Hepatocyte (in vitro differentiated cells): ENCODE data around the gene BEND6. TPM values are rescaled to one million over a fixed set of nuclear protein-coding genes. Genes with fewer than 3 reads are reported as not detected.
"Not testable (repeated sequence)": the region's sequence is repeated elsewhere in the genome, so short reads cannot be mapped to it uniquely, and the experiment has no call there.

ENCODE experiments used
- DNase-seq: peaks from one replicate; pipeline ENCODE4 v3.0.0-alpha.2; 2016; ENCODE audit warnings: low spot score
- H2AFZ ChIP-seq: fragments of 200-600 bp; sonication (generic); 2 replicates; pipeline ENCODE4 v1.6.0; 2016; ENCODE audit warnings: antibody characterized with exemption, mild to moderate bottlenecking
- H3K27ac ChIP-seq: fragments of 200-600 bp; sonication (generic); 2 replicates; pipeline ENCODE4 v1.5.1; 2016; ENCODE audit warnings: mild to moderate bottlenecking
- H3K27me3 ChIP-seq: fragments of 200-600 bp; sonication (generic); 2 replicates; pipeline ENCODE4 v1.6.1; 2016
- H3K36me3 ChIP-seq: fragments of 200-600 bp; sonication (generic); replicated peaks from 2 replicates; pipeline ENCODE4 v1.5.1; 2016; ENCODE audit warnings: low read depth; ENCODE audit not compliant: insufficient read depth
- H3K4me1 ChIP-seq: fragments of 200-600 bp; sonication (generic); 2 replicates; pipeline ENCODE4 v1.5.1; 2016; ENCODE audit warnings: mild to moderate bottlenecking, moderate library complexity; ENCODE audit not compliant: insufficient read depth
- H3K4me2 ChIP-seq: fragments of 200-600 bp; sonication (generic); 2 replicates; pipeline ENCODE4 v1.6.0; 2016
- H3K4me3 ChIP-seq: fragments of 200-600 bp; sonication (generic); 2 replicates; pipeline ENCODE4 v1.5.1; 2016; ENCODE audit warnings: mild to moderate bottlenecking
- H3K79me2 ChIP-seq: fragments of 200-600 bp; sonication (generic); 2 replicates; pipeline ENCODE4 v1.6.0; 2017; ENCODE audit warnings: mild to moderate bottlenecking
- H3K9me2 ChIP-seq: fragments of 200-600 bp; sonication (generic); replicated peaks from 2 replicates; pipeline ENCODE4 v1.6.0; 2017; ENCODE audit warnings: mild to moderate bottlenecking; ENCODE audit not compliant: insufficient read depth
- H3K9me3 ChIP-seq: fragments of 200-600 bp; sonication (generic); 2 replicates; pipeline ENCODE4 v1.5.1; 2016; ENCODE audit warnings: low read depth, mild to moderate bottlenecking
- H4K20me1 ChIP-seq: fragments of 200-600 bp; sonication (generic); 2 replicates; pipeline ENCODE4 v1.6.0; 2016; ENCODE audit warnings: mild to moderate bottlenecking; ENCODE audit not compliant: insufficient read depth, poor library complexity, severe bottlenecking
- CTCF ChIP-seq: fragments of 200-600 bp; sonication (generic); IDR thresholded peaks from 2 replicates; pipeline ENCODE4 v1.5.1; 2016; ENCODE audit warnings: antibody characterized with exemption, mild to moderate bottlenecking; ENCODE audit not compliant: poor library complexity
- EZH2 ChIP-seq: fragments of 200-600 bp; sonication (generic); IDR thresholded peaks from 2 replicates; pipeline ENCODE4 v1.6.1; 2016; ENCODE audit warnings: antibody characterized with exemption, mild to moderate bottlenecking, borderline replicate concordance
- EZH2phosphoT487 ChIP-seq: fragments of 200-600 bp; sonication (generic); IDR thresholded peaks from one replicate; pipeline ENCODE4 v1.6.1; 2018; ENCODE audit warnings: antibody characterized with exemption, mild to moderate bottlenecking, low read depth, moderate library complexity; ENCODE audit not compliant: unreplicated experiment, severe bottlenecking
- WGBS: methylation state at CpG from one replicate; pipeline ENCODE4 v1.1.6; 2016; ENCODE audit warnings: low lambda C conversion rate; ENCODE audit errors: missing lambda C conversion rate; 5-methylcytosine and 5-hydroxymethylcytosine counted together
- polyA plus RNA-seq: library from polyadenylated mRNA; unstranded; fragments of >200 nt; fragmentation: Nextera tagmentation; extraction: Ambion mirVana; gene quantifications from 2 replicates; pipeline ENCODE4 v1.2.1, GENCODE V29; 2016
- total RNA-seq: library from RNA; depleted of rRNA; stranded (reverse); fragments of >200 nt; gene quantifications from 2 replicates; pipeline ENCODE4 v1.2.3, GENCODE V29; 2014

Gene BEND6
- total and polyA plus RNA-seq, 2 experiments from 2014 or later, result 1.2 to 2.0 TPM

DNA sequence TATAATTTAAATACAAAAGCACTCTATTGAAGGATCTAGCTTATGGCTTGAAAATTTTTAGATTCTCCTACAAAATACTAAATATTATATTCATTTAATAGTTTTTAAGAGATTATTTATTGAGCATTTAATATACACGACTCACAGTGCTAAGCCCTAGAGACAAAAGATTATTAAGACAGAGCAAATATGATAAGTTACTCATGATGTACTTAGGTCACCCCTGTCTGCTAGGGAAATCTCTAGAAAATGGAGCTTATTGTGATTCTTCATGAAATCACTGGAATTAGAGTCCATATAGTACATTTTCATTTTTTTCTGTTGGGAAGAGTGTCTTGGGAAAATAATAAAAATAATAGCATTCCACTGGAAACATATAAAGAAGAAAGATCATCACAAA, 37.8 kb downstream of the BEND6 start:
- no peak for TF ChIP-seq EZH2
- TF ChIP-seq EZH2phosphoT487, result no peak
- TF ChIP-seq CTCF, result no peak
- Histone ChIP-seq H3K36me3 (no peaks in the 10 kb centered on the region), H3K9me2 (no peaks in the 10 kb centered on the region), H4K20me1 (no peaks in the 10 kb centered on the region), H3K4me1 (no peaks in the 10 kb centered on the region), H3K27ac (no peak overlapping the region), H3K79me2 (no peaks in the 10 kb centered on the region), H3K27me3 (no peaks in the 10 kb centered on the region), H2AFZ (no peak overlapping the region), H3K4me2 (no peak overlapping the region), H3K9me3 (no peaks in the 10 kb centered on the region), H3K4me3 (no peak overlapping the region)
- 81% methylated on average over 1 of the region's 1 CpG for WGBS
- no peak for DNase-seq

DNA sequence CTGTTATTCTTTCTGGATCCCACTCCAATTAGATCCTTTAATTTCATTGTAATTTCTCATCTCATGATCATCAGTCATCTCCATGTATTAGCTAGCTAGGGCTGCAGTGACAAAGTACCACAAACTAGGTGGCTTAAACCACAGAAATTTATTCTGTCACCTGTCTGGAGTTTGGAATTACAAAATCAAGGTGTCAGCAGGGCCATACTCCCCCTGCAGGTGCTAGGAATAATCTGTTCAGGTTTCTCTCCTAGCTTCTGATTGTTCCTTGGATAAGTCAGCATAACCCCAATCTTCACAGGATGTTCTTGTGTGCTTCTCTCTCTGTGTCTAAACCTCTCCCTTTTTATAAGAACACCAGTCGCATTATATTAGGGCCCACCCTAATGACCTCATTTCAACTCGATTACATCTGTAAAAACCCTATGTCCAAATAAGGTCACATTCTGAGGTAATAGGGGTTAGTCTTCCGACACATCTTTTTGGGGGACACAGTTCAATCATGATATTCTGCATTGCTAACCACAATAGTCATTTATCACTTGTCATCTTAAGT, 40.5 kb downstream of the BEND6 start:
- Histone ChIP-seq H3K36me3 (no peaks in the 10 kb centered on the region), H3K4me1 (no peaks in the 10 kb centered on the region), H3K9me3 (no peaks in the 10 kb centered on the region), H2AFZ (no peak overlapping the region), H3K4me3 (no peak overlapping the region), H3K9me2 (no peaks in the 10 kb centered on the region), H3K79me2 (no peaks in the 10 kb centered on the region), H3K27me3 (no peaks in the 10 kb centered on the region), H3K4me2 (no peak overlapping the region), H3K27ac (no peak overlapping the region), H4K20me1 (no peaks in the 10 kb centered on the region)
- DNase-seq, result no peak
- 93% methylated on average over 3 of the region's 3 CpGs for WGBS
- TF ChIP-seq EZH2phosphoT487 (no peak), CTCF (no peak), EZH2 (no peak)

- Histone ChIP-seq H2AFZ (no peak overlapping the region), H3K4me1 (no peaks in the 10 kb centered on the region), H3K9me2 (no peaks in the 10 kb centered on the region), H4K20me1 (no peaks in the 10 kb centered on the region), H3K36me3 (no peaks in the 10 kb centered on the region), H3K9me3 (no peaks in the 10 kb centered on the region), H3K79me2 (no peaks in the 10 kb centered on the region), H3K27ac (no peak overlapping the region), H3K4me3 (no peak overlapping the region), H3K4me2 (no peak overlapping the region), H3K27me3 (no peaks in the 10 kb centered on the region)
- TF ChIP-seq CTCF (no peak), EZH2phosphoT487 (no peak), EZH2 (no peak)
- WGBS, result 100% methylated on average over 1 of the region's 1 CpG
- DNase-seq, result no peak
Measured at GRCh38 chr6:56996401-56996800, 41.5 kb downstream of the BEND6 start.

DNA sequence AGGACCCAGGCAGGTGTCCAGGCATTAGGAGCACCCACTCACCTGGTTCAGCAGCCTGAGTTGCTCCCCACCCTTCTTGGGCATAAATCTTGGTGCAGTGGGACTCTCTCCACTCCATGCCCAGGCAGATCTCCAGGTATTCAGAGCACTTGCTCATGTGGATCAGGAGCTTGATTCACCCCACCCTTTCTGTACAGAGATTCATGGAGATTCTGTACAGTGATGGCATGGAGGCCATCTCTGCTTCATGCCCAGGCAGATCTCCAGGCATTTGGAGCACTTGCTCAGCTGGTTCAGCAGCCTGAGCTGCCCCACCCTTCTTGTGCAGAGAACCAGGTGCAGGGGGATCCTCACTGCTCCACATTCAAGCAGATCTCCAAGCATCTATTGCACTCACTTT, 44.1 kb downstream of the BEND6 start:
- TF ChIP-seq EZH2 (no peak), EZH2phosphoT487 (no peak), CTCF (no peak)
- no peak overlapping the region for H3K27ac ChIP-seq
- H4K20me1 ChIP-seq, result no peaks in the 10 kb centered on the region
- H3K4me3 ChIP-seq, result no peak overlapping the region
- no peak overlapping the region for H2AFZ ChIP-seq
- no peak for DNase-seq
- H3K9me2 ChIP-seq, result no peaks in the 10 kb centered on the region
- H3K36me3 ChIP-seq, result no peaks in the 10 kb centered on the region
- no peaks in the 10 kb centered on the region for H3K27me3 ChIP-seq
- no peaks in the 10 kb centered on the region for H3K79me2 ChIP-seq
- no peaks in the 10 kb centered on the region for H3K9me3 ChIP-seq
- H3K4me2 ChIP-seq, result no peak overlapping the region
- no peaks in the 10 kb centered on the region for H3K4me1 ChIP-seq

GRCh38 chr6:56999748-57000147, 44.8 kb downstream of the BEND6 start:
- not testable (repeated sequence) for H3K4me2 ChIP-seq, H3K9me2 ChIP-seq, H3K79me2 ChIP-seq, DNase-seq, H3K27me3 ChIP-seq, H3K36me3 ChIP-seq, H4K20me1 ChIP-seq, H3K4me1 ChIP-seq, H3K27ac ChIP-seq, H3K4me3 ChIP-seq, H3K9me3 ChIP-seq, H2AFZ ChIP-seq
- 93% methylated on average over 18 of the region's 18 CpGs for WGBS
